Hepatocyte (in vitro differentiated cells): Measurements from ENCODE around the gene MYRIP.

Source experiments
- EZH2 ChIP-seq: fragments of 200-600 bp; sonication (generic); IDR thresholded peaks from 2 replicates; pipeline ENCODE4 v1.6.1; 2016; ENCODE audit warnings: antibody characterized with exemption, mild to moderate bottlenecking, borderline replicate concordance
- TF ChIP-seq, protein P1 (sequence below): fragments of 200-600 bp; sonication (generic); IDR thresholded peaks from 2 replicates; pipeline ENCODE4 v1.5.1; 2016; ENCODE audit warnings: antibody characterized with exemption, mild to moderate bottlenecking; ENCODE audit not compliant: poor library complexity

DNA sequence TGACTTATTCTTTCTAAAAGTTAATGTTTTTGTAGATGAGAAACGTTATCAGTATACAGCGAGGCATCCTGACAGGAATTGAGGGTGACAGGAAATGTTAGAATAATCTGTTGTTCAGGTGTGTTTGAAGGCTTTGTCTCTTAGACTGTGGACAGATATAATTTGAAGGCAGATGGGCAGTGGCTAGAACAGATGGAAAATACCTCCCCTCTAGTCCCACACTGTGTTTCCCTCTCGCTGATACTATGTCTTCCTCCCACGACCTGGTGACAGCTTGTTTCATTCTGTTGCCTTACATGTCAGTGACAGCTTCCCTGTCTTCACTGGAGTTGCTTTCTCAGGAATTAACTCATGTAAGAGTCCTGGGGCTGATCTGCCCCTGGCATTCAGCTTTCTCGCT lies 125.3 kb downstream of the MYRIP start:
- TF ChIP-seq, protein P1, sequence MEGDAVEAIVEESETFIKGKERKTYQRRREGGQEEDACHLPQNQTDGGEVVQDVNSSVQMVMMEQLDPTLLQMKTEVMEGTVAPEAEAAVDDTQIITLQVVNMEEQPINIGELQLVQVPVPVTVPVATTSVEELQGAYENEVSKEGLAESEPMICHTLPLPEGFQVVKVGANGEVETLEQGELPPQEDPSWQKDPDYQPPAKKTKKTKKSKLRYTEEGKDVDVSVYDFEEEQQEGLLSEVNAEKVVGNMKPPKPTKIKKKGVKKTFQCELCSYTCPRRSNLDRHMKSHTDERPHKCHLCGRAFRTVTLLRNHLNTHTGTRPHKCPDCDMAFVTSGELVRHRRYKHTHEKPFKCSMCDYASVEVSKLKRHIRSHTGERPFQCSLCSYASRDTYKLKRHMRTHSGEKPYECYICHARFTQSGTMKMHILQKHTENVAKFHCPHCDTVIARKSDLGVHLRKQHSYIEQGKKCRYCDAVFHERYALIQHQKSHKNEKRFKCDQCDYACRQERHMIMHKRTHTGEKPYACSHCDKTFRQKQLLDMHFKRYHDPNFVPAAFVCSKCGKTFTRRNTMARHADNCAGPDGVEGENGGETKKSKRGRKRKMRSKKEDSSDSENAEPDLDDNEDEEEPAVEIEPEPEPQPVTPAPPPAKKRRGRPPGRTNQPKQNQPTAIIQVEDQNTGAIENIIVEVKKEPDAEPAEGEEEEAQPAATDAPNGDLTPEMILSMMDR: no peak
- no peak for TF ChIP-seq EZH2
